NT2/D1 (cell line): ENCODE data around the gene C18orf54.

Source experiments
- DNase-seq: peaks from one replicate; pipeline ENCODE4 v3.0.0-alpha.2; 2011; ENCODE audit warnings: low read depth, low spot score
- H3K27me3 ChIP-seq: 2 replicates; pipeline ENCODE4 v1.6.0; 2011; ENCODE audit warnings: mild to moderate bottlenecking; ENCODE audit not compliant: insufficient read length, insufficient read depth
- H3K36me3 ChIP-seq: 2 replicates; pipeline ENCODE4 v1.6.1; 2011; ENCODE audit warnings: mild to moderate bottlenecking, low read length, mixed read lengths; ENCODE audit not compliant: insufficient read depth, insufficient read length
- H3K4me1 ChIP-seq: 2 replicates; pipeline ENCODE4 v1.5.1; 2011; ENCODE audit not compliant: insufficient read depth, insufficient read length
- H3K4me3 ChIP-seq: 2 replicates; pipeline ENCODE4 v1.5.1; 2011; ENCODE audit warnings: low read depth; ENCODE audit not compliant: insufficient read length
- H3K9ac ChIP-seq: 2 replicates; pipeline ENCODE4 v1.6.0; 2011; ENCODE audit warnings: low read depth; ENCODE audit not compliant: insufficient read length
- H3K9me3 ChIP-seq: 2 replicates; pipeline ENCODE4 v1.5.1; 2011; ENCODE audit warnings: mild to moderate bottlenecking, low read length; ENCODE audit not compliant: insufficient read depth
- SUZ12 ChIP-seq: IDR thresholded peaks from 2 replicates; pipeline ENCODE4 v1.6.1; 2011; ENCODE audit not compliant: insufficient read length, insufficient read depth; ENCODE audit errors: extremely low read depth
- YY1 ChIP-seq: IDR thresholded peaks from 2 replicates; pipeline ENCODE4 v1.6.1; 2011; ENCODE audit not compliant: insufficient read length, insufficient read depth
- ZNF274 ChIP-seq: IDR thresholded peaks from 2 replicates; pipeline ENCODE4 v1.6.1; 2011; ENCODE audit warnings: mild to moderate bottlenecking, low read depth, low read length

Gene C18orf54

GRCh38 chr18:54388203-54389142 is 30.8 kb downstream of the C18orf54 start:
- TF ChIP-seq ZNF274 (no peak), YY1 (no peak), SUZ12 (no peak)
- H3K4me3 ChIP-seq: no peak overlapping the region
- H3K27me3 ChIP-seq: no peaks in the 10 kb centered on the region
- peak; percentile 66 for DNase-seq
- no peaks in the 10 kb centered on the region for H3K36me3 ChIP-seq
- H3K9me3 ChIP-seq: no peaks in the 10 kb centered on the region
- H3K4me1 ChIP-seq: no peaks in the 10 kb centered on the region
- H3K9ac ChIP-seq: no peak overlapping the region

GRCh38 chr18:54389143-54389505 is 31.4 kb downstream of the C18orf54 start:
- Histone ChIP-seq H3K9me3 (no peaks in the 10 kb centered on the region), H3K27me3 (no peaks in the 10 kb centered on the region), H3K4me1 (no peaks in the 10 kb centered on the region), H3K36me3 (no peaks in the 10 kb centered on the region), H3K4me3 (no peak overlapping the region), H3K9ac (no peak overlapping the region)
- no peak for TF ChIP-seq ZNF274
- TF ChIP-seq YY1: no peak
- TF ChIP-seq SUZ12: no peak
- DNase-seq: no peak

- DNase-seq: no peak
- Histone ChIP-seq H3K4me1 (no peaks in the 10 kb centered on the region), H3K27me3 (no peaks in the 10 kb centered on the region), H3K36me3 (no peaks in the 10 kb centered on the region), H3K9me3 (no peaks in the 10 kb centered on the region), H3K4me3 (no peak overlapping the region), H3K9ac (no peak overlapping the region)
- TF ChIP-seq ZNF274: no peak
- no peak for TF ChIP-seq SUZ12
- TF ChIP-seq YY1: no peak
Measured at GRCh38 chr18:54390838-54391237, 33.1 kb downstream of the C18orf54 start.

GRCh38 chr18:54392543-54393023 is 34.9 kb downstream of the C18orf54 start:
- H3K4me3 ChIP-seq: no peak overlapping the region
- TF ChIP-seq SUZ12 (no peak), YY1 (no peak), ZNF274 (no peak)
- no peaks in the 10 kb centered on the region for H3K27me3 ChIP-seq
- H3K9ac ChIP-seq: no peak overlapping the region
- no peaks in the 10 kb centered on the region for H3K9me3 ChIP-seq
- no peaks in the 10 kb centered on the region for H3K4me1 ChIP-seq
- peak; percentile 27 for DNase-seq
- no peaks in the 10 kb centered on the region for H3K36me3 ChIP-seq

- Histone ChIP-seq H3K9me3 (no peaks in the 10 kb centered on the region), H3K4me3 (no peak overlapping the region), H3K4me1 (no peaks in the 10 kb centered on the region), H3K27me3 (no peaks in the 10 kb centered on the region), H3K36me3 (no peaks in the 10 kb centered on the region), H3K9ac (no peak overlapping the region)
- DNase-seq: no peak
- no peak for TF ChIP-seq ZNF274
- no peak for TF ChIP-seq SUZ12
- TF ChIP-seq YY1: no peak
Measured at GRCh38 chr18:54393648-54394294, 36.1 kb downstream of the C18orf54 start.

- Histone ChIP-seq H3K9me3 (no peaks in the 10 kb centered on the region), H3K4me3 (no peak overlapping the region), H3K9ac (no peak overlapping the region), H3K36me3 (no peaks in the 10 kb centered on the region), H3K4me1 (no peaks in the 10 kb centered on the region), H3K27me3 (no peaks in the 10 kb centered on the region)
- no peak for DNase-seq
- no peak for TF ChIP-seq ZNF274
- no peak for TF ChIP-seq SUZ12
- no peak for TF ChIP-seq YY1
Measured at GRCh38 chr18:54396760-54397159, 39.1 kb downstream of the C18orf54 start.

- TF ChIP-seq ZNF274 (no peak), YY1 (no peak), SUZ12 (no peak)
- H3K4me1 ChIP-seq: no peaks in the 10 kb centered on the region
- no peaks in the 10 kb centered on the region for H3K9me3 ChIP-seq
- DNase-seq: no peak
- no peaks in the 10 kb centered on the region for H3K27me3 ChIP-seq
- H3K4me3 ChIP-seq: no peak overlapping the region
- H3K36me3 ChIP-seq: no peaks in the 10 kb centered on the region
- no peak overlapping the region for H3K9ac ChIP-seq
Measured at GRCh38 chr18:54405290-54405689, 47.6 kb downstream of the C18orf54 start.
